Stimulated activated CD8-positive, alpha-beta memory T cell treated with anti-CD3 and anti-CD28 coated beads, Interleukin-7, amount 100 ng/mL, for 4 hours (primary cell): Measurements from ENCODE around the gene ZNF609.
A peak's percentile ranks its signal among the peaks of the same experiment; 100 is the strongest.

ENCODE experiments used
- DNase-seq, 2 donors: peaks; one replicate each; pipeline ENCODE4 v3.0.0-alpha.2; 2020; ENCODE audit warnings: low read depth in 2 of 2

ZNF609 gene

GRCh38 chr15:64691896-64692565 is 231.7 kb downstream of the ZNF609 start:
- no peak for DNase-seq

GRCh38 chr15:64693134-64693533 is 232.8 kb downstream of the ZNF609 start:
- no peak for DNase-seq

DNA sequence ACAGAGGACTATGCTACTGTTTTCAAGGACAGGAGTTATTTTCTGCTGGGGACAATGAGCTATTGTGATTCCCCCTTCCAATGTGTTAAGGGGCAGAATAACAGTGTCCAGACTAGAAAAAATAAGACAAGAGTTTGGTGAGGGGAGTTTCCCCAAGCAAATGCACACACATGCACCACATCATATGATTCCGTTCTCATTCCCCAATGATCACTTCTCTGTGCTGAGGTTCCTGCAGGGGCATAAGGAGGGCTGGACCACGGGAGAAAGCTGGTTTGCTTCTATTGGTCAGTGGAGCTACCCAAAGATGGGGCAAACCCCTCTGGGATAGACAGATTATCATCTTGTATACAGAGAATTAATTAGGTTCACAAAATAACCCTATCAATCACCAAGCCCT is 234.4 kb downstream of the ZNF609 start:
- DNase-seq: no peak

- no peak for DNase-seq
Measured at GRCh38 chr15:64695561-64695992, 235.2 kb downstream of the ZNF609 start.

DNA sequence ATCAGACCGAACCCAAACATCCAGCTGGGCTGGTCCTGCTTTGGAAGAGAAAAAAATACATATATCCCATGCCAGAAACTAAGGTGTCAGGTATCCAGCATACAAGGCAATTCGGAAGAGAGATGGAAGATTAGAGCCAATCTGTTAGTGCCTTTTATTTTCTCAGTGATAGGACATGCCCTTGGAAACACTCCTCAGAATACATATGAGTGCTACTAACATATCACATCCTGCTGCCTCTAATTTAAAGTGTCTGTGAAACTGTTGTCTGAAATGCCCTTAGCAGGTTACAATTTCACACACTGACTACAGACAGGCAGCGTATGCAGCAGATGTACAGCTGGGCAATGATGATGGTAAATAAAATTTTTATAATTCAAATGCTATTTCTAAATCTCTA is 236.1 kb downstream of the ZNF609 start:
- DNase-seq: no peak

DNA sequence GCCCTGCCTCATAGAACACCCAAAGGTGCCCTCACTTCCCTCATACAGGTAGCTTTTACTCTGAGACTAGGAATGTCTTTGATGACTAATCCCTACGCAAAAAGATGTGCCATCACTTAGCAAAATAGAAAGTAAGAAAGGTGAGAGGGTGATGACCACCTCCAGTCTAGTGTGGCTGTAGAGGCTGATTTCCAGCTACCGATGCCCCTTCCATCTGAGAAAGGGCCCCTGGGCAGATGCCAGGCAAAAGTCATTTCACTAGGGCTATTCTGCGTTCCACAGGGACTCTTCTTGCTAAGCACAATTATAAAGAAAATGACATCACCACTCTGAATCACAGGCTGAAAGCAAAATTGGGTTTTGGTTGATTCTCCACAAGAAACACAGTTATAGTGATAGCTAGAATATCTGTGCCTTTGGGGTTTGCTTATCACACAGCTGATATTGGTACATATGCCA is 237.6 kb downstream of the ZNF609 start:
- DNase-seq: no peak

- no peak for DNase-seq
Measured at GRCh38 chr15:64698823-64699222, 238.4 kb downstream of the ZNF609 start.

GRCh38 chr15:64699751-64700388 is 239.5 kb downstream of the ZNF609 start:
- no peak for DNase-seq

GRCh38 chr15:64701051-64701450 is 240.7 kb downstream of the ZNF609 start:
- no peak for DNase-seq

DNA sequence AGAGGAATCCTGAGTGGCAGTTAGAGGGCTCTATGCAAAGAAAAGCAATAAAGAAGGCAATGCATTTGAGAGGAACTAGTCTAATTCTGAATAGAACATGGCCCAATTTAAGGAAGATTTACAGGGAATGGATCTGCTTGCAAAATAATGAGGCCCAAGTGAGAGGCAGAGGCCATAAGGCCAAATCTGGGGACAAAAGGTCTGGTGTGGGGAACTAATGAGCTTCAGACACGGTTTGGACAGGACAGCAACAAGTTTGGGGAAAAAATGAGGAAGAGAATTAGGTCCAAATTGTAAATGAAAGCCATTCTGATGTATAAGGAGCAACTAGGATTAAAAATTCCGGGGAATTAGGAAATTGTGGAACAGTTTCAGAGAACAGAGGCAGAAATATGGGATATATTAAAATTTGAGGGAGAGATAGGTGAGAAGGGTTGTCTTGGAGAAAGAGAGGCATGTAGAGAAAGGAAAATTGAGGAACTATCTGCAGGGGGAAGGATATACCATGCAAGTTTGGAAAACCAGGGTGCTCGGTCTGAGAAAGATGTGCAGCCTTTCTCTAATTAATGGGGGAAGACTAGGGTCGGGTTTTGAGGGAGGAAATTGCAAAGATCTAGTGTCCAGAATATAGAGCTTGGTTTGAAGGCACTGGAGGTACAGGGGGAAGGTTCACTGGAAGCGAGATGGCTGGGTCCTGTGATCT is 241.3 kb downstream of the ZNF609 start:
- DNase-seq: no peak

DNA sequence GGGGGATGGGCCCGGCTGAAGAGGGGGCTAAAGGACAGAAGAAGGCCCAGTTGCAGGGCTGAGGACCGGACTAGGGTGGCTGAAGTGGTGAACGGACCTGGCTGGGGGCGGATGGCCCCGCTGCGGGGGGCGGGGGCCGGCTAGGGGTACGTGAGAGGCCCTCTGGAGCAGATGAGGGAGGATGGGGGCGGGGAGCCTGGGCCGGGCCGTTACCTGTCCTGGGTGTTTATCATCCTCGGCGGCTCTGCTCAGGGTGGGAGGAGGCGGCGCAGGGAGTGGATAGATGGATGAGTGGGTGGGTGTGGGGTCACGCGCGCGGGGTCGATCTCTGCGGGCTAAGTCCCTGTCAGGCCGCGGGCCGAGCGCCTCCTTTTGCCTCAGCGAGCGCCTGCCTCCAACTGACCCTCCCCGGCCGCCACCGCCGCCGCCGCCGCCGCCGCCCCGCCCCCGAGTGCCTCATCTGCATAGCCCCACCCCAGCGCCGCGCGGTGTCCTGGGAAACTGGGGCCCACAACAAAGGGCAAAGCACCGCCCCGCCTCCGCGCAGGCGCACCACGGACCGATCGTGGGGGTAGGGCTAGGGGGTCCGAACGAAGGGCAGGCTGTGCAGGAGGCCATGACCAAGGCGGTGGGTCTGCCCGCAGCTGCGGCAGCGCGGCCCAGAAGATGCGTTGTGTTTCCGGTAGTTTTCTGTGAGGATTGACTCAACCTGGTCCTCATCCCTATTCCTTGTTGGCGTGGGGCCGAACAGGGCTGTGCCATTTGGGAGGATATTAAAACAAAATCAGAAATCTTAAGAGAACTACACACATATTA is 242.6 kb downstream of the ZNF609 start:
- DNase-seq: peak; percentile 88 to 93

GRCh38 chr15:64703632-64703959 is 243.2 kb downstream of the ZNF609 start:
- no peak for DNase-seq

DNA sequence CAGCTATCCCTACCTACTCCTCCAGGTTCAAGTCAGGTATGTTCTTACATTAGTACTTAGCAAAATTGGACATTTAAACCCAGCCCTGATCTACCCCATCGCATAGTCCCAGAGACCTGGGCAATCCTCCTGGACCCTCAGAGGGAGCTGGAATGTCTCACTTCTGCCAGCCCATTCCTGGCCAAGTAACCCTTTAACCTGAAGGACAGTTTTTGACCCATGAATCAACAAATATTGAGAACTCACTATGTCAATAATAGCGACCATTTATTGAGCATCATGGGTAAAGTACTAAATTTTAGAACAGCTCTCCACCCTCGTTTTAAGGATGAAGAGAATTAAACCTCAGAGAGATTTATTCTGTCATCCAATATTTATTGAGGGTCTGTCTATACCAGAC is 244.6 kb downstream of the ZNF609 start:
- no peak for DNase-seq

- no peak for DNase-seq
Measured at GRCh38 chr15:64706011-64706911, 245.9 kb downstream of the ZNF609 start.

DNA sequence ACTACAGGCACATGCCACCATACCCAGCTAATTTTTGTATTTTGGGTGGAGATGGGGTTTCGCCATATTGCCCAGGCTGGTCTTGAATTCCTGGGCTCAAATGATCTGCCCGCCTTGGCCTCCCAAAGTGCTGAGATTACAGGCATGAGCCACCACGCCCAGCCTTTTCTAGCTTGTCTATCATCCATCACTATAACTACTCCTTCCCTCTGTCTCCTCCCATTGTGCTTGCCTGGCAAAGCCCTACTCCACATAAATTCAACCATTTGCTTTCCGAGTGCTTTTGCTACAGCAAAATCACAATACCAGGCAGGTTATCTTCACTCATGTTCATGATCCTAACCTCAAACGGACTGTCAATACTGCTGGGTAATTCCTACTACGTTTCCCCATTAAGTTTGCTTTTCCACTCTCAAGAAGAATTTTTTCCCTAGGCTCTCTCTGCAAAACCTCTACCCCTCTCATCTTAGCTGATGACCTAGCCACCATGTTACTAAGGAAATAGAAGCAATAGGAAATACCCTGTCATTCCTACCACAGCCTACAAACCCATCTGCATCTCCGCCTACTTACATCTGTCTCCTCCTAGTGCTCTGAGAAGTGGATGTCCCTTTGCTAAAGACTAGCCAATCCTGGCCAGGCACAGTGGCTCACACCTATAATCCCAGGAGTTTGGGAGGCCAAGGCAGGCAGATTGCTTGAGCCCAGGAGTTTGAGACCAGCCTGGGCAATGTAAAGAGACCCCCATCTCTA is 250.5 kb downstream of the ZNF609 start:
- no peak for DNase-seq

GRCh38 chr15:64712353-64712752 is 252.0 kb downstream of the ZNF609 start:
- DNase-seq: no peak

DNA sequence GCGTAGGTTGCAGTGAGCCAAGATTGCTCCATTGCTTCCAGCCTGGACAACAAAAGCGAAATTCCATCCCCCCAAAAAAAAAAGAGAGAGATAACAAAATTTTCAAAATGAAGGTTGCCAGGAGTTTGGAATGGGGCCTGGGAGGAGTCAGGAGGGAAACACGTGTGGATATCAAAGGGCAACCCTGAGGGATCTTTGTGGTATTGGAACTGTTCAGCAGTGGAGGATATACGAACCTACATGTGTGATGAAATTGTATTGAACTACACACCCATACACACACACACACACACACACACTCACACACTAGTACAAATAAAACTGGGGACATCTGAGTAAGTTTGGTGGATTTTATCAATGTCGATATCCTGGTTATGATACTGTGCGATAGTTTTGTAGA is 253.2 kb downstream of the ZNF609 start:
- DNase-seq: no peak

DNA sequence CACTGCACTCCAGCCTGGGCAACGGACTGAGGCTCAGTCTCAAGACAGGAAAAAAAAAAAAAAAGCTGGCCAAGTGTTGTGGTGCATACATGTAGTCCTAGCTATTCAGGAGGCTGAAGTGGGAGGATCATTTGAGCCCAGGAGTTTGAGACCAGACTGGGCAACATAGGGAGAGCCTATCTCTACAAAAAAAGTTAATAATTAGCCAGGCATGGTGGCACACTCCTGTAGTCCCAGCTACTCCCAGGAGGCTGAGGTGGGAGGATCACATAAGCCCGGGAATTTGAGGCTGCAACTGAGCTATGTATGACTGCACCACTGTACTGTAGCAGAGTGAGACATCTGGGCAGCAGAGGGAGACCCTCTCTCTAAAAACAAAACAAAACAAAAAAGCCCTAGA is 256.1 kb downstream of the ZNF609 start:
- DNase-seq: no peak

DNA sequence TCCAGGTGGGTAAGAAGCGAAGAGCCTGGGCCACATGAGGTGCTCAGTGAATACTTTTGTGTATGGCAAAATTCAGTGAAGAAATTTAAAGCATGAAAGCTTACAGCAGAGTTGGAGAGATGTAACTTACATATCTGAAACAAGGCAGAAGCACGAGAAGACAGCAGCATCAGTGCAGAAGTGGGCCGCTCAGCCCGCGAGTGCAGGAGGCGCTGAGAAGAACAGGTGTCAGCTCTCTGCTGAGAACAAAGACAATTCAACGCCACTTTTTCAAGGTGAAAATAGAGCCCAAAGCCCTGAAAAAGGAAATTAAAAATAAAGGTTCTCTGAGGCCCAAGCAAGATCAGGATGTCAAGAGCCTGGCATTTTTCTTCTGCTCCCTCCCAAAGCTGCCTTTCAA is 256.8 kb downstream of the ZNF609 start:
- no peak for DNase-seq

DNA sequence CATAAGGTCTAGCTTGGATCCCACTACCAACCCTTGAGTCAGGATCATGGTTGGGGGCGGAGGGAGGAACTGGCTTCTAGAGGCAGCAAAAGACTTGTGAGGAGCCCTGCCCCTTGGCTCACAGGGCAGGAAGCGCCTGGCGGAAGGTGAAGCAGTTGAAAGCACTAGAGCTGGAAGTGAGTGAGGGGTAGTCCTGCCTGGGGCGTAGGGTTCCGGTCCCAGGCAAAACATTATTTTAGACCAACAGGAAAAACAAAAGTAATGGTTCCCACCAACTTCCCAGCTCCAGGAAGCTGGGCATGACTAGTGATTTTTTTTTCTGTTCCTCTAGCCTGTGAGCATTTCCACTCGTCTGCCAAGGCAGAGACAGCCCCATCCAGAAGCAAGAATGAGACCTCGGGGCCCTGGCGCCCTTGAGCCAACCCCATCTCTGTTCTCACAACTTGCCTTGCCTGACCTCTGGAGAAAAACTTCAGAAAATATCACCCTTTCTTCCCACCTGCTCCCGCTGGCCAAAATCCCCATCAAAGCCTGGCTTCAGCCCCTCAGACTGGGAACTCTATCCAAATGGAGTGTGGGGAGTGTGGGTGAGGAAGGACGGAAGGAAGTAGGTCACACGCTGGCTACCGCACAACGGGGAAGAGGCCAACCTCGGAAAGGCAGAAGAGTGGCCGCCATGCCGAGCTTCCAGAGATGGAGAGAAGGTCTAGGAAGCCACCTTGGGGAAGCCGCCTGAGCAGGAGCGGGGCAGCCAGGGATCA is 257.5 kb downstream of the ZNF609 start:
- no peak for DNase-seq
